HEK293T (cell line): ENCODE results near the gene COL28A1.

ENCODE experiments used
- ARNT ChIP-seq: fragments of 450-650 bp; IDR thresholded peaks from 2 replicates; pipeline ENCODE4 v1.6.1; 2017; ENCODE audit warnings: mild to moderate bottlenecking
- BHLHE40 ChIP-seq: fragments of 450-650 bp; IDR thresholded peaks from 2 replicates; pipeline ENCODE4 v1.6.1; 2016; ENCODE audit warnings: mild to moderate bottlenecking, moderate library complexity, borderline replicate concordance
- ELF4 ChIP-seq: fragments of 450-650 bp; IDR thresholded peaks from 2 replicates; pipeline ENCODE4 v1.6.1; 2017; ENCODE audit warnings: antibody characterized with exemption
- FOXK2 ChIP-seq: fragments of 450-650 bp; IDR thresholded peaks from 2 replicates; pipeline ENCODE4 v1.6.1; 2016; ENCODE audit warnings: mild to moderate bottlenecking
- FOXM1 ChIP-seq: fragments of 450-650 bp; IDR thresholded peaks from 2 replicates; pipeline ENCODE4 v1.6.1; 2017; ENCODE audit warnings: mild to moderate bottlenecking, borderline replicate concordance
- L3MBTL2 ChIP-seq: fragments of 450-650 bp; conservative IDR thresholded peaks from 2 replicates; pipeline ENCODE4 v1.6.1; 2016; ENCODE audit warnings: mild to moderate bottlenecking
- LEF1 ChIP-seq: fragments of 450-650 bp; IDR thresholded peaks from 2 replicates; pipeline ENCODE4 v1.6.1; 2017; ENCODE audit warnings: mild to moderate bottlenecking, borderline replicate concordance
- NFRKB ChIP-seq: fragments of 450-650 bp; IDR thresholded peaks from 2 replicates; pipeline ENCODE4 v1.6.1; 2016; ENCODE audit warnings: mild to moderate bottlenecking, moderate library complexity
- PKNOX1 ChIP-seq: fragments of 450-650 bp; IDR thresholded peaks from 2 replicates; pipeline ENCODE4 v1.6.1; 2016
- SP1 ChIP-seq: fragments of 450-650 bp; IDR thresholded peaks from 2 replicates; pipeline ENCODE4 v1.6.1; 2017
- SUZ12 ChIP-seq: fragments of 450-650 bp; IDR thresholded peaks from 2 replicates; pipeline ENCODE4 v1.6.1; 2016; ENCODE audit warnings: mild to moderate bottlenecking
- TARDBP ChIP-seq: fragments of 450-650 bp; IDR thresholded peaks from 2 replicates; pipeline ENCODE4 v1.6.1; 2016
- ZNF384 ChIP-seq: fragments of 450-650 bp; IDR thresholded peaks from 2 replicates; pipeline ENCODE4 v1.6.1; 2016

DNA sequence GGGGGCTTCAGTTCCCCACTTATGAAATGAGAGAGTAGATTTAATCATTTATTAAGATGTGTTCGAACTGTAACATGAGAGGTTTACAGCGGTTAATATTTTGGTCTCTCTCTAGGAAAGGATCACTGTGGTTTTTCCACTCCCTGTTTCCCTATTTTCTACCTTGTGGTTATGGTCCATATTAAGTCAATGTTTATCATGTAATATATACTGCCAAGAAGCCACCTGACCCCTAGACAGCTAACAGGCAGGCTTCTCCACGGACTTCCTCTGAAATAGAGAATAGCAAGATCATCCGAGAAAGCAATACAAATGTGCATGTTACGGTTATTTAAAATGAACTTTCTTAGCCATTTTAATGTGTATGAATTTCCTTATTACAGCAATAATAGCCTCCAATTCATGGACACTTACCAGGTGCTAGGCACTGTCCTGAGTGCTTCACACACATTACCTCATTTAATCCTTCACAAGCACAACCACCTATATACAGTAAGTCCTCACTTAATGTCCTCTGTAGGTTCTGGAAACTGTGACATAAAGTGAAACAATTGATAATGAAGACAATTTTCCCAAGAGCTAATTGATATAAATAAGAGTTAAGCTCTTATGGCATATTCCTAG lies 835 bp upstream of the COL28A1 start:
- no peak for TF ChIP-seq NFRKB
- TF ChIP-seq TARDBP: no peak
- TF ChIP-seq ARNT: no peak
- no peak for TF ChIP-seq LEF1
- TF ChIP-seq ELF4: no peak
- no peak for TF ChIP-seq FOXM1
- no peak for TF ChIP-seq SUZ12
- TF ChIP-seq SP1: no peak
- TF ChIP-seq ZNF384: no peak
- no peak for TF ChIP-seq BHLHE40
- no peak for TF ChIP-seq L3MBTL2
- TF ChIP-seq PKNOX1: no peak
- TF ChIP-seq FOXK2: no peak
